GM12878 (cell line): Measurements from ENCODE around the gene WASF1.

Experiments
- CREB1 ChIP-seq: IDR thresholded peaks from 2 replicates; pipeline ENCODE4 v1.6.1; 2012; ENCODE audit warnings: low read depth, mild to moderate bottlenecking, inconsistent platforms
- KDM1A ChIP-seq: fragments of 200-600 bp; sonication (generic); IDR thresholded peaks from 2 replicates; pipeline ENCODE4 v1.6.1; 2016; ENCODE audit warnings: borderline replicate concordance
- NFIC ChIP-seq: IDR thresholded peaks from 2 replicates; pipeline ENCODE4 v1.6.1; 2012; ENCODE audit warnings: low read depth, mild to moderate bottlenecking, inconsistent platforms, low read length, moderate library complexity
- POLR2A ChIP-seq: IDR thresholded peaks from 2 replicates; pipeline ENCODE4 v1.6.1; 2011; ENCODE audit warnings: low read depth, mild to moderate bottlenecking, low read length
- POLR2AphosphoS5 ChIP-seq: IDR thresholded peaks from 2 replicates; pipeline ENCODE4 v1.6.1; 2011; ENCODE audit warnings: mild to moderate bottlenecking, low read length, inconsistent platforms
- RAD21 ChIP-seq: IDR thresholded peaks from 2 replicates; pipeline ENCODE4 v1.6.1; 2011; ENCODE audit warnings: mild to moderate bottlenecking, low read depth, low read length, moderate library complexity; ENCODE audit not compliant: insufficient read depth
- TCF12 ChIP-seq: IDR thresholded peaks from 2 replicates; pipeline ENCODE4 v1.6.1; 2011; ENCODE audit warnings: low read depth, mild to moderate bottlenecking, low read length

GRCh38 chr6:110116258-110116657, 63.2 kb downstream of the WASF1 start:
- TF ChIP-seq NFIC = no peak
- TF ChIP-seq KDM1A = no peak
- TF ChIP-seq TCF12 = no peak
- no peak for TF ChIP-seq POLR2A
- no peak for TF ChIP-seq CREB1
- TF ChIP-seq RAD21 = no peak
- TF ChIP-seq POLR2AphosphoS5 = no peak
